ENCODE measurements around the gene MROH8. TPM values are rescaled to one million over a fixed set of nuclear protein-coding genes. Genes with fewer than 3 reads are reported as not detected.
A peak's percentile ranks its signal among the peaks of the same experiment; 100 is the strongest.

MROH8 gene
- total and polyA plus RNA-seq, 2 of the 13 experiments (the other 11 are each of a cell fraction or from before 2014, with no cell fraction given): 2.6 to 5.5 TPM

- TF ChIP-seq HOXA7 (CRISPR knock-in tag; IDR thresholded peaks at IDR 0.05) (peak; percentile 95), ZNF335 (CRISPR knock-in tag; IDR thresholded peaks at IDR 0.05) (peak; percentile 94), HCFC1 (IDR thresholded peaks at IDR 0.05; ENCODE audit: low read depth, low read length) (peak; percentile 92), HOXA5 (CRISPR knock-in tag; IDR thresholded peaks at IDR 0.05) (peak; percentile 95), ZNF232 (CRISPR knock-in tag; IDR thresholded peaks at IDR 0.05; ENCODE audit: borderline replicate concordance) (peak; percentile 96), CSRNP1 (CRISPR knock-in tag; IDR thresholded peaks at IDR 0.05) (0 out of 2 replicates have a peak, but pooled peaks have one; percentile 96), ZNF251 (CRISPR knock-in tag; IDR thresholded peaks at IDR 0.05) (peak; percentile 86; the same call in 1 of the 2 replicates), SMAD9 (CRISPR knock-in tag; IDR thresholded peaks at IDR 0.05) (peak; percentile 83; the same call in 1 of the 2 replicates), ZNF761 (CRISPR knock-in tag; conservative IDR thresholded peaks at IDR 0.05) (peak; percentile 98), SALL1 (CRISPR knock-in tag; IDR thresholded peaks at IDR 0.05) (peak; percentile 95), ARNT2 (CRISPR knock-in tag; IDR thresholded peaks at IDR 0.05; ENCODE audit: low read depth) (peak; percentile 96), SNAI1 (CRISPR knock-in tag; IDR thresholded peaks at IDR 0.05; ENCODE audit: borderline replicate concordance) (peak; percentile 100), ZNF766 (CRISPR knock-in tag; IDR thresholded peaks at IDR 0.05; ENCODE audit: borderline replicate concordance) (peak; percentile 99; the same call in 1 of the 2 replicates), TEAD3 (CRISPR knock-in tag; optimal IDR thresholded peaks at IDR 0.05; ENCODE audit: borderline replicate concordance) (no peak), MED13 (CRISPR knock-in tag; IDR thresholded peaks at IDR 0.05) (peak; percentile 92)
- TF ChIP-seq, protein P1, sequence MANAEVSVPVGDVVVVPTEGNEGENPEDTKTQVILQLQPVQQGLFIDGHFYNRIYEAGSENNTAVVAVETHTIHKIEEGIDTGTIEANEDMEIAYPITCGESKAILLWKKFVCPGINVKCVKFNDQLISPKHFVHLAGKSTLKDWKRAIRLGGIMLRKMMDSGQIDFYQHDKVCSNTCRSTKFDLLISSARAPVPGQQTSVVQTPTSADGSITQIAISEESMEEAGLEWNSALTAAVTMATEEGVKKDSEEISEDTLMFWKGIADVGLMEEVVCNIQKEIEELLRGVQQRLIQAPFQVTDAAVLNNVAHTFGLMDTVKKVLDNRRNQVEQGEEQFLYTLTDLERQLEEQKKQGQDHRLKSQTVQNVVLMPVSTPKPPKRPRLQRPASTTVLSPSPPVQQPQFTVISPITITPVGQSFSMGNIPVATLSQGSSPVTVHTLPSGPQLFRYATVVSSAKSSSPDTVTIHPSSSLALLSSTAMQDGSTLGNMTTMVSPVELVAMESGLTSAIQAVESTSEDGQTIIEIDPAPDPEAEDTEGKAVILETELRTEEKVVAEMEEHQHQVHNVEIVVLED (CRISPR knock-in tag; IDR thresholded peaks at IDR 0.05; ENCODE audit: borderline replicate concordance): peak; percentile 88
- TF ChIP-seq, protein P2, sequence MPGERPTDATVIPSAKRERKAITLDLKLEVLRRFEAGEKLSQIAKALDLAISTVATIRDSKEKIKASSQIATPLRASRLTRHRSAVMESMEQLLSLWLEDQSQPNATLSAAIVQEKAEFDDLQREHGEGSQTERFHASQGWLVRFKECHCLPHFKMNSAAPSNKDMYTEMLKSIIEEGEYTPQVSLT (CRISPR knock-in tag; IDR thresholded peaks at IDR 0.05; ENCODE audit: borderline replicate concordance, low read depth): peak; percentile 85
- TF ChIP-seq, protein P3, sequence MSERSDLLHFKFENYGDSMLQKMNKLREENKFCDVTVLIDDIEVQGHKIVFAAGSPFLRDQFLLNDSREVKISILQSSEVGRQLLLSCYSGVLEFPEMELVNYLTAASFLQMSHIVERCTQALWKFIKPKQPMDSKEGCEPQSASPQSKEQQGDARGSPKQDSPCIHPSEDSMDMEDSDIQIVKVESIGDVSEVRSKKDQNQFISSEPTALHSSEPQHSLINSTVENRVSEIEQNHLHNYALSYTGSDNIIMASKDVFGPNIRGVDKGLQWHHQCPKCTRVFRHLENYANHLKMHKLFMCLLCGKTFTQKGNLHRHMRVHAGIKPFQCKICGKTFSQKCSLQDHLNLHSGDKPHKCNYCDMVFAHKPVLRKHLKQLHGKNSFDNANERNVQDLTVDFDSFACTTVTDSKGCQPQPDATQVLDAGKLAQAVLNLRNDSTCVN (CRISPR knock-in tag; IDR thresholded peaks at IDR 0.05; ENCODE audit: borderline replicate concordance): peak; percentile 20; the same call in 1 of the 2 replicates
- TF ChIP-seq, protein P4, sequence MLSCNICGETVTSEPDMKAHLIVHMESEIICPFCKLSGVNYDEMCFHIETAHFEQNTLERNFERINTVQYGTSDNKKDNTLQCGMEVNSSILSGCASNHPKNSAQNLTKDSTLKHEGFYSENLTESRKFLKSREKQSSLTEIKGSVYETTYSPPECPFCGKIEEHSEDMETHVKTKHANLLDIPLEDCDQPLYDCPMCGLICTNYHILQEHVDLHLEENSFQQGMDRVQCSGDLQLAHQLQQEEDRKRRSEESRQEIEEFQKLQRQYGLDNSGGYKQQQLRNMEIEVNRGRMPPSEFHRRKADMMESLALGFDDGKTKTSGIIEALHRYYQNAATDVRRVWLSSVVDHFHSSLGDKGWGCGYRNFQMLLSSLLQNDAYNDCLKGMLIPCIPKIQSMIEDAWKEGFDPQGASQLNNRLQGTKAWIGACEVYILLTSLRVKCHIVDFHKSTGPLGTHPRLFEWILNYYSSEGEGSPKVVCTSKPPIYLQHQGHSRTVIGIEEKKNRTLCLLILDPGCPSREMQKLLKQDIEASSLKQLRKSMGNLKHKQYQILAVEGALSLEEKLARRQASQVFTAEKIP (CRISPR knock-in tag; IDR thresholded peaks at IDR 0.05; ENCODE audit: borderline replicate concordance): no peak
These were observed 83.5 kb downstream of the MROH8 start, which contains the start of gene RBL1 (continued) for GRCh38 chr20:37095599-37096414.

Measured in HepG2 (cell line).